HG03457 (cell line): ENCODE results near the gene JAG2.

Source experiments
- ATAC-seq: cut with Tn5 transposase; IDR thresholded peaks from one replicate; pipeline ENCODE4 v1.9.1; 2021; ENCODE audit warnings: moderate number of reproducible peaks; ENCODE audit not compliant: unreplicated experiment

The JAG2 gene

DNA sequence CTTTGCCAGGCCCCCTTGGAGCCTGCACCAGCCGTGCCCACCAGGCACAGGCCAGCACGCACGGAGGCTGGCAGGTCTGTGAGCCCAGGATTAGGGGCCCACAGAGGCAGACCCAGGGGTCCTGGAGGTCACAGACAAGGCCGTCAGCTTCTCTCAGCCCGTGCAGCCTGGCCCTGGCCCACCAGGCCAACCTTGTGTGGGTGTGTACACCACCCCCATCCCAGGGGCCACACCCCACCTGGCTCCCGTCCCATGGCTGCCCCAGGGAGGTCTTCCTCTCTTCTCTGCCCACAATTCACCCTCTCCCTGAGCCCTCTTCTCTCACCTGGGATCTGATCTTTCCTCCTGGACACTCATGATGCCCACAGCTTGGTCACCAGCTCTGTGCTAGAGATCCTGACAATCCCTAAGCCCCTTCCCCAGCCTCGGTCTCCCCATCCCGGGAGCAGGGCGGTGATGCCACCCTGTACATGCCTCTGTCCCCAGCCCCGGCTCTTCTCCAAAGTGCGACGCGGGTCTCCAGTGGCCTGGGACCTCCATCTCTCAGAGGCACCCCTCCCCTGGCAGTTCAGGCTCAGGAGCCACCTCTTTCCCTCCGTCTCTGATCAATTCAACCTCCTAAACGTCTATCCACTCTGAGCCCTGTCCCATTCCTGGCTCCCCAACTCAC, 72.2 kb downstream of the JAG2 start:
- no peak for ATAC-seq

DNA sequence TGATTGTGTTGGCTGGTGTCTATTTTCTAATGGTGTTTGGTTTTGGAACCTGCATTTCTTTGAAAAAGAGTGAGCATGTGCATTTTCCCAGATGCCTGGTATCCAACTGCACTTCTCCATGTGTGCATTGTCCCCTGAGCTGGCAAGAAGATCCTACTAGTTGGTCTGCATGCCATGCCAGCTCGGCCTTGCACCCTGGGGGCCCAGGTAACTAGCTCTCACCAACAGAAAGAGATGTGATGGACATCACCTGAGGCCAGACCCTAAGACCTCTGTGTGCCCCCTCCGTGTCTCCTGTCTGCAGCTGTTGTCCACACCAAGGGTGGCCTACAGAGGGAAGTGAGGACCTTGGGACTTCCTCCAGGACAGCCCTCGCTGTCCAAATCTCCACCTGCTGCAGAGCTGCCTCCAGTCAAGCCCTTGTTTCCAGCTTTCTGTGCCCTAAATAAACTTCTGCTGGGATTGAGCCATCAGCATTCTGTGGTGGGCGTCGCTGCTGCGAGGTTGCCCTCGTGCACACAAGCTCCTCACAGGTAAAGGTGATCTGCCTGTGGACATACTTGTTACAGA, 73.3 kb downstream of the JAG2 start:
- no peak for ATAC-seq

DNA sequence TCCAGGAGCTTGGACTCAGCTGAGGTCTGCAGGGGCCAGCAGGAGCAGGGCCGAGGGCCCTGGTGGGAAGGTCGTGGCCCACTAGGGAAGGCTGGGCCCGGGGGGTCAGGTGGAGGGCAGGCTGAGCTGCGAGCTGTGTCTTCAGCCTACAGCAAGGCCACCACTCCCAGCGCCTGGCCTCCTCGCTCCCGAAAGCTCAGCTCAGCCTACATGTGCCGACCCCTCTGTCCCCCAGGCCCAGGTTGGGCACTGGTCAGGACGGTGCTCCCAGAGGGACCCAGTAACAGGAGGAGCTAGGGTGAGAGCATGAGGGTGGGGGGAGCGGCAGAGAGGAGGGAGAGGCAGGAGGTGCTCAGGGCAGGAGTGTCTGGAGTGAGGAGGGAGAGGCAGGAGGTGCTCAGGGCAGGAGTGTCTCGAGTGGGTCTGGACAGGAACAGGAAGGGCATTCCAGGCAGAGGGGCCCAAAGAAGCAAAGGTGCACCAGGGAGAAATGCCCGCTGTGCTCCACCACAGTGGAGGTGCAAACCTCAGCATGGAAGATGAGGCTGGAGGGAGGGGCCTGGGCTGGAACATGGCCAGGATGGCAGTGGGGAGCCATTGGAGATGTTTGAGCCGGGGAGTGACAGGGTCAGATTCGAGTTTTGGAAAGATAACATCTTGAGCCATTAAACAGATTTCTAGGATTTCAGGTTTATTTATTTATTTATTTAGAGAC, 74.2 kb downstream of the JAG2 start:
- no peak for ATAC-seq

DNA sequence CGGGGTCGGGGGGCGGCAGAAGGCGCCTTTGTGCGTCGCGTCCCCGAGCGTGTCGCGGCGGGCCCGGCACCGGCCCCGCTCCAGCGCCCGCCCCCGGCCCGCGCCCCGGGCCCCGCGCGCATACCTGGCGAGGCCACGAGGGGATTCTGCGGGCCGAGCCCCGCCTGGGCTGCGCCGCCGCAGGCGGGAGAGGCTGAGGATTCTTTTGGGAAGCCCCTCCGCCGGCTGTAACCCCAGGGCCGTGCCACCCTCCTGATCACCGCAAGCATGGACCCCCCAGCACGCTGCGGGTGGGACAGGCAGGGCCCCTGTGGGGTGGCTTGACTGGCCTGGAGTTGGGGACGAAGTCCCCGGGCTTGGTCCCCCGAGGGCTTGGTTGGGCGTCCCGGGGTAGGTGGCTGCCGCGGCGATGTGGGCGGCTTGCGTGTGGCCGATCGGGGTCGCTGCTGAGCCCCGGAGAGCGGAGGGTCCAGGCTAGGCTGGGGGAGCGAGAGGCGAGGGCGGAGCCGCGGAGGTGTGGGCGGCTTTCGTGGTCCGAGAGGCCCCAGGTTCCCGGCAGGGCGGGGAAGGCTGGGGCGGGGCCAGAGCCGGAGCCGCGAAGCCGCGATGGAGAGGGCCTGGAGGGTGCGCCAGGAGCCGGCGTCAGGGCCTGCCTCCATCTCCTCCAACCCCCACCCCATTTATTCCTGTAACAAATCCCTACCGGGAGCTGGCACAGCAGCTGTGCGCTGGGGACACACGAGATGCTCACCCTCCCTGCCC, 75.0 kb downstream of the JAG2 start:
- no peak for ATAC-seq

DNA sequence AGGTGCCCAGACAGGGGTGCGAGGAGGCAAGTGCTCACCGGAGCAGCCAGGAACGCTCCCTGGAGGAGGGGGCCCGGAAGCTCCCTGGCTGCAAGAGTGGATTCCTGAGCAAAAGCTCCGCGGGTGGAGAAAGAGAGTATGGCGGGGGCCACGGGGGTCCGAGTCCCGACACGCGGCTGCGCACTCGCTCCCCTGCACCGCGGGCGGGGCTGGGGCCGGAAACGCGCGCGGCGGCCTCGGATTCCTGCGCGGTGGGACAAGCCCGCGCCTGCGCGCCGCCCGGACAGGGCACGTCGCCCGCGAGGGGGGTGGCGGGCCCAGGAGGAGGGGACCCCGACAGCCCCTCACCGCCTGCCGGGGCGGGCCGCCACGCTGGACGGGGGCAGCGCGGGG, 75.5 kb downstream of the JAG2 start:
- ATAC-seq, result no peak

DNA sequence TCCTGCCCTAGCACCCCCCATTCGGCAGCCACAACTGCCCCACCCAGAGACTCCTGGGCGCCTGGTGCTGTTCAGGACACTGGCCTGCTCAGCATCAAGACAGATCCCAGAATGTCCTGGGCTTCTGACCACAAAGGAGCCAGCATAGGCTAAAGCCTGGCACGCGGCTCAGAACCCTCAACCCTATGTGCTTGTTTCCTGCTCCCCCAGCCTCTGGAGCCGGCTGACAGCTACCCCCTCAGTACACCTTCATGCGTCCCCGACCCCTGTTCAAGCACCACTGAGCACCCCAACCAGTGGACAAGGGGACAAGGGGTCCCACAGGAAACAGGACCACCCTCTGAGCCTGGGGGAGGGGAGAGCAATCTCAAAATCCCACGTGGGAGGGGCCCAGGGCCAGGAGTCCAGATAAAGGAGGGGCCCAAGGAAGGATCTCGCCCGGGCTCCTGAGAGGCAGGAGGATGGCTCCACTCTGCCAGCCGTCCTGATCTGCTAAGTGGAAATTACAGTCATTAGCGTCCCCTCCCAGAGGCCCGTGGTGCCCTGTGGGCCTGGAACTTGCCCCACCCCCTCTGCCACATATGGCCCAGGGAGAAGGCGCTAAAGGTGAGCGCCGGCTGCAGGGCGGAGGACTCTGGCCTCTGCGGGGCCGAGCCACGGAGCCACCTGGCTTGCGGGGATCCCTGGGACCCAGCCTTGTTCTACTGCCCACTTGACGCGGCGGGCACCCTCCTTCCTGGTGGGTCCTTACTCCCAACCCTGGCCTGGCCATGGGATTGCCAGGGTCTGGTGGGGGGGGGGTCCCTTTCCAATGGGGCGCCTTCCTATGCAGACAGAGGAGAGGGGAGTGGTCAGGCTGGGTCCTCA, 76.2 kb downstream of the JAG2 start:
- no peak for ATAC-seq

DNA sequence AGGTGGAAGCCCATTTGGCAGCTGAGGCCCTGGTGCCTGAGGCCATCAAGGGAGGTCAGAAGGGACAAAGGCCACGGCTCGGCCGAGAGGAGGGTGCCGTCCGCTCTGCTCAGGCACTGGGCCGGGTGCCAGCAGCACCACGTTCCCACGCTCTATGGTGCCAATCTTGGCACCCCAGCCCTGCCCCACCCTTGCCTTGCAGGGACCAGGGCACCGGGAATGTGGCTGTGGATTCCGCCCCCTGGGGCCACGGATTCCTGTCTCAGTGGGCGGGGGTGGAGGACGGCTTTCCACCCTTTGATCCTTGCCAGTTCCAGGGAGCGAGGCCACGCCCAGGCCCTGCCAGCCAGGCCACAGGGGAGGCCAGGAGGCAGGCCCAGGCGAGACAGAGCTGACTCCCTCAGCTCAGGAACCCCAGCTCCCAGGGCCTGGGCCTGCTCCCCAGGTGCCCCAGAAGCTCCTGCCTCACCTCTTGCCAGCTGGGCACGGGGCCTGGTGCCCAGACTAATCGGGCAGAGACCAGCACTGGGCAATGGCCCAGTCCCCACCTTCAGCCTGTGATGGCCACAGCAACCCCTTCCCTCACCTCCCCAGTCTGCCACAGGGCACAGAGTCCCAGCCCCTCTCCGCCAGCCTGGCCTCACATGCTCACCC, 76.9 kb downstream of the JAG2 start:
- no peak for ATAC-seq

DNA sequence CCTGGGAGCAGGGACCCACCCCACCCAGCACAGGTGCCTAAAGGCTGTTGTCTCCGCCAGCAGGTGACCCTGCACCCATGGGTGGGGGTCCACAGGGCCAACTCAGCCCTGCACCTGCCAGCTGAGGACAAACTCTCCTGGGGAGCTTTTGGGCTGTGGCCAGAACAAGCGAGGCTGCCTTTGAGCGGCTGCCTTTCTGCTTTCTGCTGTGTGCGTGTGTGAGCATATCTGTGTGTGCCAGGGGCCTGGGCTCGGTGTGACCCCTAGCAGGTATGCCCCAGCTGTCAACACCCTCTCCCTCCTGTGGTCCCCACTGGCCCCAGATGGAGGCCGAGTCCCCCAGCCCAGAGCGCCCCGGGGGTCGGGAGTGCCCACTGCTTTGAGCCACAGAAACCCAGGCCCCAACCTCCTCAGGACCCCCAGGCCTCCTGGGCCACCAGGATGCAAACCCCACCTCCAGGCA, 77.5 kb downstream of the JAG2 start:
- no peak for ATAC-seq
